ENCODE results near the gene VMP1. TPM values are rescaled to one million over a fixed set of nuclear protein-coding genes. Genes with fewer than 3 reads are reported as not detected.
"Not testable (repeated sequence)": the region's sequence is repeated elsewhere in the genome, so short reads cannot be mapped to it uniquely, and the experiment has no call there.

Gene VMP1
- total RNA-seq, 2 experiments from 2014 or later, result 73.6 to 81.1 TPM

DNA sequence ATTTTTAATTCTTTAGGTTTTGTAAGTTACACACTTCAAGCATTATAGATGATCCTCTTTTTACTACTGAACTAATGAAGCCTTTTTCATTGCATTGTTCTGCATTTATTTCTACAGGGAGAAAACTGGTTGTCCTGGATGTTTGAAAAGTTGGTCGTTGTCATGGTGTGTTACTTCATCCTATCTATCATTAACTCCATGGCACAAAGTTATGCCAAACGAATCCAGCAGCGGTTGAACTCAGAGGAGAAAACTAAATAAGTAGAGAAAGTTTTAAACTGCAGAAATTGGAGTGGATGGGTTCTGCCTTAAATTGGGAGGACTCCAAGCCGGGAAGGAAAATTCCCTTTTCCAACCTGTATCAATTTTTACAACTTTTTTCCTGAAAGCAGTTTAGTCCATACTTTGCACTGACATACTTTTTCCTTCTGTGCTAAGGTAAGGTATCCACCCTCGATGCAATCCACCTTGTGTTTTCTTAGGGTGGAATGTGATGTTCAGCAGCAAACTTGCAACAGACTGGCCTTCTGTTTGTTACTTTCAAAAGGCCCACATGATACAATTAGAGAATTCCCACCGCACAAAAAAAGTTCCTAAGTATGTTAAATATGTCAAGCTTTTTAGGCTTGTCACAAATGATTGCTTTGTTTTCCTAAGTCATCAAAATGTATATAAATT, 132.3 kb downstream of the VMP1 start:
- H3K36me3 Mint-ChIP-seq (ENCODE audit: low read depth), result peaks cover 46% of the 10 kb centered on the region
- Histone ChIP-seq H3K9me3 (ENCODE audit: control insufficient read depth in 1 of 2, insufficient read depth in 1 of 2, low read length in 2 of 2) (no peaks in the 10 kb centered on the region), H3K4me3 (ENCODE audit: low read length) (peak overlapping the region; percentile 82), H3K36me3 (ENCODE audit: insufficient read depth, low read length) (peaks cover 9% of the 10 kb centered on the region), H3K27me3 (ENCODE audit: control insufficient read depth in 1 of 2, insufficient read depth in 2 of 2, low read length in 2 of 2) (no peaks in the 10 kb centered on the region), H3K27ac (ENCODE audit: low read depth in 1 of 2, low read length in 2 of 2) (peak overlapping the region; percentile 77 to 92), H3K4me1 (ENCODE audit: insufficient read depth, low read length) (peaks cover 31% of the 10 kb centered on the region)
- no peaks in the 10 kb centered on the region for H3K9me3 Mint-ChIP-seq
- H3K4me3 Mint-ChIP-seq, result peak overlapping the region; percentile 94
- H3K27ac Mint-ChIP-seq, result peak overlapping the region; percentile 86
- intact Hi-C loops (cut with DNase I, micrococcal nuclease), result loop anchor here (5.0 kb wide), 2 partner anchors 52 to 53 kb away; partner anchors contain the start of genes RPS6KB1 (in 1 of the 2) and TUBD1 (in 1 of the 2)
- peak in 1 of 14 experiments; percentile 44 for DNase-seq
- TF ChIP-seq, protein P1, sequence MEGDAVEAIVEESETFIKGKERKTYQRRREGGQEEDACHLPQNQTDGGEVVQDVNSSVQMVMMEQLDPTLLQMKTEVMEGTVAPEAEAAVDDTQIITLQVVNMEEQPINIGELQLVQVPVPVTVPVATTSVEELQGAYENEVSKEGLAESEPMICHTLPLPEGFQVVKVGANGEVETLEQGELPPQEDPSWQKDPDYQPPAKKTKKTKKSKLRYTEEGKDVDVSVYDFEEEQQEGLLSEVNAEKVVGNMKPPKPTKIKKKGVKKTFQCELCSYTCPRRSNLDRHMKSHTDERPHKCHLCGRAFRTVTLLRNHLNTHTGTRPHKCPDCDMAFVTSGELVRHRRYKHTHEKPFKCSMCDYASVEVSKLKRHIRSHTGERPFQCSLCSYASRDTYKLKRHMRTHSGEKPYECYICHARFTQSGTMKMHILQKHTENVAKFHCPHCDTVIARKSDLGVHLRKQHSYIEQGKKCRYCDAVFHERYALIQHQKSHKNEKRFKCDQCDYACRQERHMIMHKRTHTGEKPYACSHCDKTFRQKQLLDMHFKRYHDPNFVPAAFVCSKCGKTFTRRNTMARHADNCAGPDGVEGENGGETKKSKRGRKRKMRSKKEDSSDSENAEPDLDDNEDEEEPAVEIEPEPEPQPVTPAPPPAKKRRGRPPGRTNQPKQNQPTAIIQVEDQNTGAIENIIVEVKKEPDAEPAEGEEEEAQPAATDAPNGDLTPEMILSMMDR (IDR thresholded peaks at IDR 0.05), result no peak
- H3K27me3 Mint-ChIP-seq, result no peaks in the 10 kb centered on the region
- no peak for ATAC-seq (ENCODE audit: poor library complexity)
- ChIA-PET POLR2A (interaction anchor here (0.6 to 4.9 kb wide), 9 partner anchors 8 to 86 kb away, joined by 3 to 86 read pairs (median 22); partner anchors contain the start of genes RPS6KB1 and TUBD1), CTCF (interaction anchor here (0.8 to 3.4 kb wide), 8 partner anchors 9 to 87 kb away, joined by 3 to 39 read pairs (median 4); no protein-coding TSS in a partner anchor)
- peaks cover 70% of the 10 kb centered on the region for H3K4me1 Mint-ChIP-seq (ENCODE audit: low read depth)

DNA sequence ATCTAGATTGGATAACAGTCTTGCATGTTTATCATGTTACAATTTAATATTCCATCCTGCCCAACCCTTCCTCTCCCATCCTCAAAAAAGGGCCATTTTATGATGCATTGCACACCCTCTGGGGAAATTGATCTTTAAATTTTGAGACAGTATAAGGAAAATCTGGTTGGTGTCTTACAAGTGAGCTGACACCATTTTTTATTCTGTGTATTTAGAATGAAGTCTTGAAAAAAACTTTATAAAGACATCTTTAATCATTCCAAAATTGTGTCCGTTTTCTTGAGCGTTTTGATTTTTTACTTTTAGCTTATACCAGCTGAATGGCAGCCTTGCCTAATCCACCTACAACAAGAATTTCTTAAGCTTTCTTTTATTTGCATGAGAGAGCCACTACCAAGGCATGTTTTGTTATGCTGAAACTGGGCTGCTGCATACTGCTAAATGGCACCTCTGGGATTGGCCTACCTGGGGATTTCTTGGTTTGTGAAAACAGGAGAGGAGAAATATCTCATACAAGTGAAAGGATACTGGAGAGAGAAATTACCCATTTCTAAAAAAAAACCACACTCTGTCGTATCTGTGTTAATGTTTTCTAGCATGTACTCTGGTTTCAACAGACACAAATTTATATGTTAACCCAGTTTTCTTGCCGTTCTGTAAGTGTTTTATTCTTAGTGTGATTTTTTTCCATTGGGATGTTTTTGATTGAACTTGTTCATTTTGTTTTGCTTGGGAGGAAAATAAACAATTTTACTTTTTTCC, 133.1 kb downstream of the VMP1 start:
- ATAC-seq (ENCODE audit: poor library complexity) (no peak), DNase-seq (peak in 3 of 14 experiments; percentile 54 to 58 (median 57))
- Histone ChIP-seq H3K4me3 (ENCODE audit: low read length) (peak overlapping the region; percentile 82), H3K36me3 (ENCODE audit: insufficient read depth, low read length) (peaks cover 9% of the 10 kb centered on the region), H3K4me1 (ENCODE audit: insufficient read depth, low read length) (peaks cover 34% of the 10 kb centered on the region), H3K27ac (ENCODE audit: low read depth in 1 of 2, low read length in 2 of 2) (peak overlapping the region; percentile 77 to 92), H3K27me3 (ENCODE audit: control insufficient read depth in 1 of 2, insufficient read depth in 2 of 2, low read length in 2 of 2) (no peaks in the 10 kb centered on the region), H3K9me3 (ENCODE audit: control insufficient read depth in 1 of 2, insufficient read depth in 1 of 2, low read length in 2 of 2) (no peaks in the 10 kb centered on the region)
- CTCF ChIA-PET, result interaction anchor here (0.9 to 1.2 kb wide), 3 partner anchors 18 to 86 kb away, joined by 3 to 5 read pairs (median 4); no protein-coding TSS in a partner anchor
- Mint-ChIP-seq H3K27ac (peak overlapping the region; percentile 86), H3K4me1 (ENCODE audit: low read depth) (peaks cover 75% of the 10 kb centered on the region), H3K4me3 (peak overlapping the region; percentile 94), H3K27me3 (no peaks in the 10 kb centered on the region), H3K9me3 (no peaks in the 10 kb centered on the region), H3K36me3 (ENCODE audit: low read depth) (peaks cover 46% of the 10 kb centered on the region)
- intact Hi-C loops (cut with DNase I, micrococcal nuclease), result no loop called here
- POLR2A ChIA-PET, result interaction anchor here (0.6 to 4.9 kb wide), 8 partner anchors 9 to 87 kb away, joined by 3 to 86 read pairs (median 15); no protein-coding TSS in a partner anchor
- TF ChIP-seq, protein P1 (IDR thresholded peaks at IDR 0.05), result no peak

DNA sequence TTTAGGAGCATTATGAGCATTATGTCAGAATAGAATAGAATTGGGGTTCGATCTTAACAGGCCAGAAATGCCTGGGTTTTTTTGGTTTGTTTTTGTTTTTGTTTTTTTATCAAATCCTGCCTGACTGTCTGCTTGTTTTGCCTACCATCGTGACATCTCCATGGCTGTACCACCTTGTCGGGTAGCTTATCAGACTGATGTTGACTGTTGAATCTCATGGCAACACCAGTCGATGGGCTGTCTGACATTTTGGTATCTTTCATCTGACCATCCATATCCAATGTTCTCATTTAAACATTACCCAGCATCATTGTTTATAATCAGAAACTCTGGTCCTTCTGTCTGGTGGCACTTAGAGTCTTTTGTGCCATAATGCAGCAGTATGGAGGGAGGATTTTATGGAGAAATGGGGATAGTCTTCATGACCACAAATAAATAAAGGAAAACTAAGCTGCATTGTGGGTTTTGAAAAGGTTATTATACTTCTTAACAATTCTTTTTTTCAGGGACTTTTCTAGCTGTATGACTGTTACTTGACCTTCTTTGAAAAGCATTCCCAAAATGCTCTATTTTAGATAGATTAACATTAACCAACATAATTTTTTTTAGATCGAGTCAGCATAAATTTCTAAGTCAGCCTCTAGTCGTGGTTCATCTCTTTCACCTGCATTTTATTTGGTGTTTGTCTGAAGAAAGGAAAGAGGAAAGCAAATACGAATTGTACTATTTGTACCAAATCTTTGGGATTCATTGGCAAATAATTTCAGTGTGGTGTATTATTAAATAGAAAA, 133.8 kb downstream of the VMP1 start:
- Histone ChIP-seq H3K4me1 (ENCODE audit: insufficient read depth, low read length) (peaks cover 40% of the 10 kb centered on the region), H3K27ac (ENCODE audit: low read depth in 1 of 2, low read length in 2 of 2) (peak overlapping the region; percentile 64 to 77), H3K4me3 (ENCODE audit: low read length) (peak overlapping the region; percentile 82)
- CTCF ChIA-PET, result interaction anchor here (0.9 to 1.2 kb wide), 4 partner anchors 12 to 87 kb away, joined by 3 to 5 read pairs (median 4); no protein-coding TSS in a partner anchor
- Mint-ChIP-seq H3K4me3 (peak overlapping the region; percentile 94), H3K27ac (peak overlapping the region; percentile 86), H3K4me1 (ENCODE audit: low read depth) (peaks cover 83% of the 10 kb centered on the region), H3K36me3 (ENCODE audit: low read depth) (peaks cover 46% of the 10 kb centered on the region)
- H3K36me3 ChIP-seq (ENCODE audit: insufficient read depth, low read length); H3K27me3 Mint-ChIP-seq; ATAC-seq (ENCODE audit: poor library complexity); intact Hi-C loops (cut with DNase I, micrococcal nuclease); H3K9me3 ChIP-seq (ENCODE audit: control insufficient read depth in 1 of 2, insufficient read depth in 1 of 2, low read length in 2 of 2); H3K9me3 Mint-ChIP-seq; H3K27me3 ChIP-seq (ENCODE audit: control insufficient read depth in 1 of 2, insufficient read depth in 2 of 2, low read length in 2 of 2): not testable (repeated sequence)
- DNase-seq, result peak in 3 of 14 experiments; percentile 51 to 62 (median 56)
- POLR2A ChIA-PET, result interaction anchor here (0.6 to 4.9 kb wide), 9 partner anchors 12 to 134 kb away, joined by 3 to 86 read pairs (median 4); partner anchors contain the start of genes PTRH2 and RNFT1

DNA sequence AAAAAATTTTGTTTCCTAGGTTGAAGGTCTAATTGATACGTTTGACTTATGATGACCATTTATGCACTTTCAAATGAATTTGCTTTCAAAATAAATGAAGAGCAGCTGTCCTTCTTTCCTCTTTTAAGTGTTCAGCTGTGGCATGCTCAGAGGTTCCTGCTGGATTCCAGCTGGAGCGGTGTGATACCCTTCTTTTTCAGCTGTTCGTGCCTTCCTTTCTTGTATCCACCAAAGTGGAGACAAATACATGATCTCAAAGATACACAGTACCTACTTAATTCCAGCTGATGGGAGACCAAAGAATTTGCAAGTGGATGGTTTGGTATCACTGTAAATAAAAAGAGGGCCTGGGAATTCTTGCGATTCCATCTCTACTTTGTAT, 134.4 kb downstream of the VMP1 start:
- Mint-ChIP-seq H3K27ac (peak overlapping the region; percentile 86), H3K4me1 (ENCODE audit: low read depth) (peaks cover 85% of the 10 kb centered on the region), H3K36me3 (ENCODE audit: low read depth) (peaks cover 46% of the 10 kb centered on the region), H3K4me3 (peak overlapping the region; percentile 81)
- H3K36me3 ChIP-seq (ENCODE audit: insufficient read depth, low read length); H3K27me3 Mint-ChIP-seq; DNase-seq; intact Hi-C loops (cut with DNase I, micrococcal nuclease); H3K9me3 ChIP-seq (ENCODE audit: control insufficient read depth in 1 of 2, insufficient read depth in 1 of 2, low read length in 2 of 2); H3K9me3 Mint-ChIP-seq; ATAC-seq (ENCODE audit: poor library complexity); H3K27me3 ChIP-seq (ENCODE audit: control insufficient read depth in 1 of 2, insufficient read depth in 2 of 2, low read length in 2 of 2): not testable (repeated sequence)
- Histone ChIP-seq H3K4me3 (ENCODE audit: low read length) (peak overlapping the region; percentile 82), H3K4me1 (ENCODE audit: insufficient read depth, low read length) (peaks cover 40% of the 10 kb centered on the region), H3K27ac (ENCODE audit: low read depth in 1 of 2, low read length in 2 of 2) (peak overlapping the region; percentile 57 to 64)
- ChIA-PET CTCF (interaction anchor here (1.0 kb wide), 1 partner anchor 11 kb away, joined by 3 read pairs; no protein-coding TSS in a partner anchor), POLR2A (interaction anchor here (0.6 to 2.1 kb wide), 7 partner anchors 11 to 135 kb away, joined by 3 to 8 read pairs (median 4); partner anchors contain the start of genes PTRH2 and RNFT1)
